Panc1 (cell line): ENCODE results near the gene RIMBP2. TPM values are rescaled to one million over a fixed set of nuclear protein-coding genes. Genes with fewer than 3 reads are reported as not detected.

Experiments
- ATAC-seq: fragments of 200-7000 bp; cut with Tn5 transposase; 2 replicates; pipeline ENCODE4 v1.9.1; 2020; ENCODE audit warnings: mild to moderate bottlenecking, moderate library complexity
- BruUV-seq: library from RNA; stranded (reverse); fragments of 400-500 nt; replicated peaks from 2 replicates; lab custom pipeline; 2021; lab: Mats Ljungman, UMichigan
- CTCF ChIA-PET: fragments of 300-600 bp; sonication (Branson Sonifier 250); formaldehyde crosslinking; loops from one replicate; lab custom pipeline; 2022; ENCODE audit warnings: antibody characterized with exemption; lab: Charles Lee
- POLR2A ChIA-PET: fragments of 300-600 bp; sonication (Branson Sonifier 250); formaldehyde crosslinking; loops from one replicate; lab custom pipeline; 2022; ENCODE audit warnings: antibody characterized with exemption; lab: Charles Lee
- DNase-seq: peaks from one replicate; pipeline ENCODE4 v3.0.0-alpha.2; 2010; ENCODE audit warnings: low read depth, low spot score
- H3K27ac ChIP-seq: 2 replicates; pipeline ENCODE4 v1.5.1; 2011; ENCODE audit warnings: mild to moderate bottlenecking, low read length, inconsistent platforms
- H3K27me3 ChIP-seq: fragments of 200-500 bp; sonication (Bioruptor generic); 2 replicates; pipeline ENCODE4 v1.6.0; 2014; ENCODE audit warnings: low read length, inconsistent platforms; ENCODE audit not compliant: control insufficient read depth, insufficient read depth
- H3K36me3 ChIP-seq: fragments of 200-500 bp; sonication (Bioruptor generic); 2 replicates; pipeline ENCODE4 v1.5.1; 2014; ENCODE audit warnings: inconsistent platforms, mild to moderate bottlenecking, low read length, moderate library complexity; ENCODE audit not compliant: control insufficient read depth, insufficient read depth
- H3K4me1 ChIP-seq: 2 replicates; pipeline ENCODE4 v1.5.1; 2011; ENCODE audit warnings: inconsistent platforms, mild to moderate bottlenecking, low read length, moderate library complexity; ENCODE audit not compliant: control insufficient read depth, insufficient read depth
- H3K4me3 ChIP-seq, 2 experiments: 2 replicates each; pipeline ENCODE4 v1.5.1; 2011 to 2012; ENCODE audit warnings: low read depth in 2 of 2, low read length in 2 of 2, mild to moderate bottlenecking in 2 of 2, inconsistent platforms in 1 of 2, moderate library complexity in 1 of 2
- H3K9me3 ChIP-seq: fragments of 200-500 bp; sonication (Bioruptor generic); 2 replicates; pipeline ENCODE4 v1.5.1; 2014; ENCODE audit warnings: low read depth, mild to moderate bottlenecking, inconsistent platforms, low read length, moderate library complexity; ENCODE audit not compliant: control insufficient read depth, insufficient read depth
- CTCF ChIP-seq: fragments of 450-650 bp; IDR thresholded peaks from 2 replicates; pipeline ENCODE4 v1.5.1; 2017; ENCODE audit warnings: mild to moderate bottlenecking
- POLR2AphosphoS5 ChIP-seq: IDR thresholded peaks from 2 replicates; pipeline ENCODE4 v1.6.1; 2012; ENCODE audit warnings: mild to moderate bottlenecking, low read depth, low read length, moderate library complexity
- REST ChIP-seq, 2 experiments: IDR thresholded peaks; 2 replicates each; pipeline ENCODE4 v1.6.1; 2011 to 2012; ENCODE audit warnings: low read depth in 2 of 2, control low read depth in 1 of 2, low read length in 1 of 2, mild to moderate bottlenecking in 1 of 2, moderate library complexity in 1 of 2; ENCODE audit not compliant: insufficient read depth in 1 of 2
- SIN3A ChIP-seq: IDR thresholded peaks from 2 replicates; pipeline ENCODE4 v1.6.1; 2012; ENCODE audit warnings: low read depth, mild to moderate bottlenecking, low read length, moderate library complexity, borderline replicate concordance; ENCODE audit not compliant: insufficient read depth
- TCF7L2 ChIP-seq: IDR thresholded peaks from 2 replicates; pipeline ENCODE4 v1.6.1; 2011; ENCODE audit warnings: mild to moderate bottlenecking, low read depth, low read length, inconsistent platforms
- in situ Hi-C: cut with HindIII; loops from 2 replicates; pipeline ENCODE4 v1.10.0; 2016; ENCODE audit warnings: low sequenced_read_pairs, low pct_unique_long_range_greater_than_20kb
- intact Hi-C: fragments of 100-400 bp; cut with micrococcal nuclease; formaldehyde crosslinking; loops from one replicate; pipeline ENCODE4 v1.10.0; 2022; ENCODE audit not compliant: unreplicated experiment
- total RNA-seq: library from RNA; stranded (reverse); gene quantifications from one replicate; pipeline ENCODE4 v1.2.1, GENCODE V29; 2021; ENCODE audit not compliant: unreplicated experiment

RIMBP2 gene
- total RNA-seq, 1 experiment from 2014 or later = not detected

- ATAC-seq (no peak), DNase-seq (no peak)
- Histone ChIP-seq H3K4me3 (no peak overlapping the region), H3K9me3 (no peaks in the 10 kb centered on the region), H3K4me1 (no peaks in the 10 kb centered on the region), H3K27ac (no peak overlapping the region), H3K36me3 (no peaks in the 10 kb centered on the region), H3K27me3 (peaks cover 10% of the 10 kb centered on the region; the same call in 1 of the 2 replicates)
- CTCF ChIA-PET = no interaction called here
- intact Hi-C loops = no loop called here
- POLR2A ChIA-PET = no interaction called here
- in situ Hi-C loops = no loop called here
- TF ChIP-seq TCF7L2 = no peak
- no peak for TF ChIP-seq REST (IDR thresholded peaks at IDR 0.05; ENCODE audit: insufficient read depth in 1 of 2, low read depth in 2 of 2, low read length in 1 of 2)
- no peak for TF ChIP-seq SIN3A
- no peak for TF ChIP-seq CTCF
- TF ChIP-seq POLR2AphosphoS5 = no peak
- no TSS peak for BruUV-seq
Measured at GRCh38 chr12:130522244-130522834, 193.8 kb downstream of the RIMBP2 start.

GRCh38 chr12:130521375-130522124, 194.5 kb downstream of the RIMBP2 start:
- H3K27me3 ChIP-seq = peaks cover 10% of the 10 kb centered on the region; the same call in 1 of the 2 replicates
- ChIA-PET POLR2A (no interaction called here), CTCF (interaction anchor here (0.6 kb wide), 1 partner anchor 227 kb away, joined by 3 read pairs; no protein-coding TSS in a partner anchor)
- no peaks in the 10 kb centered on the region for H3K4me1 ChIP-seq
- intact Hi-C loops = no loop called here
- no TSS peak for BruUV-seq
- no peak for DNase-seq
- TF ChIP-seq REST (IDR thresholded peaks at IDR 0.05; ENCODE audit: insufficient read depth in 1 of 2, low read depth in 2 of 2, low read length in 1 of 2) = no peak
- no peak for TF ChIP-seq SIN3A
- TF ChIP-seq POLR2AphosphoS5 = no peak
- TF ChIP-seq CTCF = no peak
- TF ChIP-seq TCF7L2 = no peak
- in situ Hi-C loops = no loop called here
- no peaks in the 10 kb centered on the region for H3K9me3 ChIP-seq
- no peak for ATAC-seq
- H3K4me3 ChIP-seq = no peak overlapping the region
- no peak overlapping the region for H3K27ac ChIP-seq
- no peaks in the 10 kb centered on the region for H3K36me3 ChIP-seq
